Endothelial cell of umbilical vein (primary cell): ENCODE results near the gene SIX1.

Experiments
- EZH2 ChIP-seq: IDR thresholded peaks from 2 replicates; pipeline ENCODE4 v1.6.1; 2012; ENCODE audit warnings: borderline replicate concordance, low read depth, mild to moderate bottlenecking, moderate library complexity, low read length, inconsistent platforms; ENCODE audit not compliant: severe bottlenecking
- MYC ChIP-seq: IDR thresholded peaks from one replicate; pipeline ENCODE4 v1.6.1; 2011; ENCODE audit warnings: mild to moderate bottlenecking, low read depth, low read length
- POLR2A ChIP-seq: IDR thresholded peaks from 2 replicates; pipeline ENCODE4 v1.6.1; 2012; ENCODE audit warnings: low read depth, mild to moderate bottlenecking, control low read depth, low read length
- POLR2AphosphoS5 ChIP-seq: IDR thresholded peaks from 2 replicates; pipeline ENCODE4 v1.6.1; 2012; ENCODE audit warnings: low read depth, mild to moderate bottlenecking, control low read depth, low read length, moderate library complexity; ENCODE audit not compliant: insufficient read depth
- TF ChIP-seq, protein P1 (sequence below), 2 donors: IDR thresholded peaks; 1 replicate in 1 of 2; 2 replicates in 1 of 2; pipeline ENCODE4 v1.5.1; 2011; ENCODE audit warnings: low read length in 2 of 2, mild to moderate bottlenecking in 2 of 2, moderate library complexity in 2 of 2, control low read depth in 1 of 2, inconsistent platforms in 1 of 2, low read depth in 1 of 2; ENCODE audit not compliant: insufficient read depth in 1 of 2; ENCODE audit errors: extremely low read depth in 1 of 2
- TF ChIP-seq, protein P2 (sequence below): IDR thresholded peaks from 2 replicates; pipeline ENCODE4 v1.6.1; 2011; ENCODE audit not compliant: insufficient read depth, insufficient read length

DNA sequence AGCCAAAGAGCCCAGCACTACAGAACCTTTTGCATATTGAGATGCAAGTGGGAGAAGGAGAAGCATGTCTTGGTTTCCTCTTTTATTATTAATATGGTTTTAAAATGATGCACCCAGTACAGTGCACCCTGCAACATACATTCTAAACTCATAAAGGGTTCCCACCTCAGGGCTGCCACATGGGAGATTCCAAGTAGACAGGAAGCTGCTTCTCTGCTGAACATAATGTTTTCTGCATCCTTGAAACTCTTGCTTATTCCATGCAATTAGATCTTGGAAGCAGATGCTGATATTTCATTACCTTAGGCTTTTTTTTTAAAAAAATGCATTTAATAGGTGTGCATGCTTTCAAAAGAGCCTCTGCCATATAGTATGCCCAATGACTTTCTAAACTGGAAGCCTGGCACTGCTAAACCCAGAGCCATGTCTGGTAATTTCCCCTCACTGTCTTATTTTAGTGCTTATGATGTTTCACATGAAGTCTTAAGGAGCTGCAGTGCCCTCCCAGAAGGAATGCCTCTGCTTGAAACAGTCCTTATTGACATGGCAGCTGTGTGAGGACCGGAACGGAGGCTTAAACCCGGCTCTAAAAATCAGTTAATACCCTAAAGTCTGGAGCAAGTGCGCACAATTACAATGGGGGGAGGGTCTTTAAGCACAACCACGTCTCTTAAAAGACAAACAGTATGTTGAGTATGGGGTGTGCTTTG lies 2.0 kb upstream of the SIX1 start:
- TF ChIP-seq POLR2AphosphoS5, result no peak
- TF ChIP-seq, protein P1, sequence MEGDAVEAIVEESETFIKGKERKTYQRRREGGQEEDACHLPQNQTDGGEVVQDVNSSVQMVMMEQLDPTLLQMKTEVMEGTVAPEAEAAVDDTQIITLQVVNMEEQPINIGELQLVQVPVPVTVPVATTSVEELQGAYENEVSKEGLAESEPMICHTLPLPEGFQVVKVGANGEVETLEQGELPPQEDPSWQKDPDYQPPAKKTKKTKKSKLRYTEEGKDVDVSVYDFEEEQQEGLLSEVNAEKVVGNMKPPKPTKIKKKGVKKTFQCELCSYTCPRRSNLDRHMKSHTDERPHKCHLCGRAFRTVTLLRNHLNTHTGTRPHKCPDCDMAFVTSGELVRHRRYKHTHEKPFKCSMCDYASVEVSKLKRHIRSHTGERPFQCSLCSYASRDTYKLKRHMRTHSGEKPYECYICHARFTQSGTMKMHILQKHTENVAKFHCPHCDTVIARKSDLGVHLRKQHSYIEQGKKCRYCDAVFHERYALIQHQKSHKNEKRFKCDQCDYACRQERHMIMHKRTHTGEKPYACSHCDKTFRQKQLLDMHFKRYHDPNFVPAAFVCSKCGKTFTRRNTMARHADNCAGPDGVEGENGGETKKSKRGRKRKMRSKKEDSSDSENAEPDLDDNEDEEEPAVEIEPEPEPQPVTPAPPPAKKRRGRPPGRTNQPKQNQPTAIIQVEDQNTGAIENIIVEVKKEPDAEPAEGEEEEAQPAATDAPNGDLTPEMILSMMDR (IDR thresholded peaks at IDR 0.05; ENCODE audit: extremely low read depth in 1 of 2, insufficient read depth in 1 of 2, low read depth in 1 of 2, low read length in 2 of 2), result no peak
- no peak for TF ChIP-seq EZH2
- TF ChIP-seq, protein P2, sequence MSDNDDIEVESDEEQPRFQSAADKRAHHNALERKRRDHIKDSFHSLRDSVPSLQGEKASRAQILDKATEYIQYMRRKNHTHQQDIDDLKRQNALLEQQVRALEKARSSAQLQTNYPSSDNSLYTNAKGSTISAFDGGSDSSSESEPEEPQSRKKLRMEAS, result no peak
- TF ChIP-seq POLR2A, result no peak
- no peak for TF ChIP-seq MYC
